ENCODE results near the gene GALNS.

Gene GALNS

GRCh38 chr16:88771294-88771772 is 85.4 kb downstream of the GALNS start:
- no peak for DNase-seq (ENCODE audit: low read depth, low spot score)
- ChIA-PET POLR2A (interaction anchor here (0.8 to 4.7 kb wide), 4 partner anchors 8 to 40 kb away, joined by 3 to 95 read pairs (median 6); partner anchors contain the start of genes APRT and PIEZO1), CTCF (interaction anchor here (4.6 to 25.7 kb wide), 2 partner anchors 12 to 27 kb away, joined by 38 to 544 read pairs; partner anchors contain the start of gene PIEZO1)
- H3K4me3 ChIP-seq (ENCODE audit: low read depth, low read length): no peak overlapping the region
- TF ChIP-seq, protein P1, sequence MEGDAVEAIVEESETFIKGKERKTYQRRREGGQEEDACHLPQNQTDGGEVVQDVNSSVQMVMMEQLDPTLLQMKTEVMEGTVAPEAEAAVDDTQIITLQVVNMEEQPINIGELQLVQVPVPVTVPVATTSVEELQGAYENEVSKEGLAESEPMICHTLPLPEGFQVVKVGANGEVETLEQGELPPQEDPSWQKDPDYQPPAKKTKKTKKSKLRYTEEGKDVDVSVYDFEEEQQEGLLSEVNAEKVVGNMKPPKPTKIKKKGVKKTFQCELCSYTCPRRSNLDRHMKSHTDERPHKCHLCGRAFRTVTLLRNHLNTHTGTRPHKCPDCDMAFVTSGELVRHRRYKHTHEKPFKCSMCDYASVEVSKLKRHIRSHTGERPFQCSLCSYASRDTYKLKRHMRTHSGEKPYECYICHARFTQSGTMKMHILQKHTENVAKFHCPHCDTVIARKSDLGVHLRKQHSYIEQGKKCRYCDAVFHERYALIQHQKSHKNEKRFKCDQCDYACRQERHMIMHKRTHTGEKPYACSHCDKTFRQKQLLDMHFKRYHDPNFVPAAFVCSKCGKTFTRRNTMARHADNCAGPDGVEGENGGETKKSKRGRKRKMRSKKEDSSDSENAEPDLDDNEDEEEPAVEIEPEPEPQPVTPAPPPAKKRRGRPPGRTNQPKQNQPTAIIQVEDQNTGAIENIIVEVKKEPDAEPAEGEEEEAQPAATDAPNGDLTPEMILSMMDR (IDR thresholded peaks at IDR 0.05; ENCODE audit: insufficient read depth, low read length, missing control alignments): no peak

- CTCF ChIA-PET: interaction anchor here (4.6 to 25.7 kb wide), 2 partner anchors 12 to 26 kb away, joined by 38 to 544 read pairs; partner anchors contain the start of gene PIEZO1
- POLR2A ChIA-PET: interaction anchor here (0.8 to 4.7 kb wide), 4 partner anchors 8 to 41 kb away, joined by 3 to 95 read pairs (median 6); partner anchors contain the start of genes APRT and PIEZO1
- H3K4me3 ChIP-seq (ENCODE audit: low read depth, low read length): peak overlapping the region; percentile 18; the same call in 1 of the 2 replicates
- DNase-seq (ENCODE audit: low read depth, low spot score): no peak
- TF ChIP-seq, protein P1 (IDR thresholded peaks at IDR 0.05; ENCODE audit: insufficient read depth, low read length, missing control alignments): no peak
These were observed 86.1 kb downstream of the GALNS start for GRCh38 chr16:88770461-88771293.

DNA sequence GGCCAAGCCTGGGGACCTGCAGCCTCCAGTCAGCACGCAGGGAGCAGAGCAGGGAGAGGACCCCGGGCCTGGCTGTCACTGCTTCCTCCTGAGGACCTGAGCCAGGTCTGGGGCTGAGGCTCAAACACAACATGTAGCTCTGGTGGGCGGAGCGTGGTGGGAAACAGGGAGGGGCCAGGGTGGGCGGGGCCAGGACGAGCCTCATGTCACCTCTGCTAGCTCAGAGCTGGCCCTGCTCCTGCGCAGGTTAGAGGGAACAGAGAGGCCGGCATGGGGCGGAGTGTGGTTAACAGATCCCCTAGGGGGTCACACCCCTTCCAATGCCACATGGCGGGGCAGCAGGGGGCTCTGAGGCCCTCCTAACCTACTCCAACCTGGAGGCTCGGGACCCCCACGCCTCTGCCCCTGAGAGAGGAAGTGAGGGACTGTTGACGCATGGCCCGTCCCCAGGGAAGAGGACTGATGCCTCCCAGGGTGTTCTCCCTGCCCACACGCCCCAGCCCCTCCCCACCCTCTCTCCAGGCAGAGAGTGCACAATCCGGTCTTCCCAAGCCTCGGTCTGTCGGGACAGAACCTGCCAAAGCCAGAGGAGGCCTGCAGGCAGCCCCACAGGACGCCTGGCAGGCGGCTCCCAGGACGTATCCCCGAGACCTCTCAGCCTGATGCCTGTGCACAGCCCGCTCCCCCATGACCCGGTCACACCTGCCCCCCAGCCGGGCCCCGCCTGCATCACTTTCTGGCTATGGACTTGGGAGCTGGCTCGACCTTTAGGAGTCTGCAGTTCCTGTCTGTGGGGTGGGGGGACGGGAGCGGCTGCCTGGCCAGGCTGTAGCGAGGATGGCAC is 86.9 kb downstream of the GALNS start:
- CTCF ChIA-PET: interaction anchor here (4.6 to 25.7 kb wide), 2 partner anchors 13 to 25 kb away, joined by 38 to 544 read pairs; partner anchors contain the start of gene PIEZO1
- no peak overlapping the region for H3K4me3 ChIP-seq (ENCODE audit: low read depth, low read length)
- POLR2A ChIA-PET: interaction anchor here (0.6 to 4.7 kb wide), 5 partner anchors 13 to 41 kb away, joined by 3 to 95 read pairs (median 3); partner anchors contain the start of genes APRT and PIEZO1
- DNase-seq (ENCODE audit: low read depth, low spot score): no peak
- TF ChIP-seq, protein P1 (IDR thresholded peaks at IDR 0.05; ENCODE audit: insufficient read depth, low read length, missing control alignments): no peak

GRCh38 chr16:88768071-88768783 is 88.5 kb downstream of the GALNS start:
- POLR2A ChIA-PET: interaction anchor here (0.6 kb wide), 1 partner anchor 12 kb away, joined by 3 read pairs; no protein-coding TSS in a partner anchor
- CTCF ChIA-PET: interaction anchor here (0.9 to 25.7 kb wide), 2 partner anchors 23 to 96 kb away, joined by 3 to 544 read pairs; no protein-coding TSS in a partner anchor

GRCh38 chr16:88767546-88768070 is 89.1 kb downstream of the GALNS start:
- no peak for DNase-seq (ENCODE audit: low read depth, low spot score)
- H3K4me3 ChIP-seq (ENCODE audit: low read depth, low read length): no peak overlapping the region
- TF ChIP-seq, protein P1 (IDR thresholded peaks at IDR 0.05; ENCODE audit: insufficient read depth, low read length, missing control alignments): no peak
- ChIA-PET POLR2A (no interaction called here), CTCF (interaction anchor here (0.9 to 25.7 kb wide), 2 partner anchors 13 to 23 kb away, joined by 3 to 544 read pairs; no protein-coding TSS in a partner anchor)

More at GRCh38 chr16:88768071-88768783, 88.5 kb downstream of the GALNS start:
- TF ChIP-seq, protein P1 (IDR thresholded peaks at IDR 0.05; ENCODE audit: insufficient read depth, low read length, missing control alignments): no peak
- DNase-seq (ENCODE audit: low read depth, low spot score): no peak
- no peak overlapping the region for H3K4me3 ChIP-seq (ENCODE audit: low read depth, low read length)
